WTC11 (cell line): Measurements from ENCODE around the gene C6orf132.

Source experiments
- CREM ChIP-seq: sonication (generic); formaldehyde crosslinking; IDR thresholded peaks from 2 replicates; pipeline ENCODE4 v1.8.1; 2022; ENCODE audit warnings: mild to moderate bottlenecking, missing genetic modification reagents, moderate library complexity
- CTCF ChIP-seq: fragments of 200-600 bp; IDR thresholded peaks from 2 replicates; pipeline ENCODE4 v1.8.0; 2022; ENCODE audit warnings: antibody characterized with exemption
- ESRRA ChIP-seq: sonication (generic); formaldehyde crosslinking; IDR thresholded peaks from 2 replicates; pipeline ENCODE4 v1.8.1; 2022; ENCODE audit warnings: mild to moderate bottlenecking, missing genetic modification reagents, borderline replicate concordance
- FOXJ3 ChIP-seq: sonication (generic); formaldehyde crosslinking; IDR thresholded peaks from 2 replicates; pipeline ENCODE4 v1.9.0; 2021; ENCODE audit warnings: missing genetic modification reagents, mild to moderate bottlenecking, borderline replicate concordance
- GABPB1 ChIP-seq: sonication (generic); formaldehyde crosslinking; IDR thresholded peaks from 2 replicates; pipeline ENCODE4 v1.8.1; 2023; ENCODE audit warnings: mild to moderate bottlenecking, missing genetic modification reagents
- MAX ChIP-seq: sonication (generic); formaldehyde crosslinking; IDR thresholded peaks from 2 replicates; pipeline ENCODE4 v1.8.0; 2022; ENCODE audit warnings: mild to moderate bottlenecking, missing genetic modification reagents
- SMAD3 ChIP-seq: sonication (generic); formaldehyde crosslinking; IDR thresholded peaks from 2 replicates; pipeline ENCODE4 v1.8.0; 2022; ENCODE audit warnings: missing genetic modification reagents, mild to moderate bottlenecking, borderline replicate concordance
- SMAD4 ChIP-seq: sonication (generic); formaldehyde crosslinking; IDR thresholded peaks from 2 replicates; pipeline ENCODE4 v1.8.0; 2022; ENCODE audit warnings: mild to moderate bottlenecking, missing genetic modification reagents
- SP1 ChIP-seq: sonication (generic); formaldehyde crosslinking; conservative IDR thresholded peaks from 2 replicates; pipeline ENCODE4 v1.8.1; 2022; ENCODE audit warnings: missing genetic modification reagents
- ZNF121 ChIP-seq: sonication (generic); formaldehyde crosslinking; IDR thresholded peaks from 2 replicates; pipeline ENCODE4 v1.8.0; 2023; ENCODE audit warnings: missing genetic modification reagents
- TF ChIP-seq, protein P1 (sequence below): fragments of 250-450 bp; sonication (Bioruptor Pico); IDR thresholded peaks from 2 replicates; pipeline ENCODE4 v1.8.0; 2021; ENCODE audit warnings: mild to moderate bottlenecking

DNA sequence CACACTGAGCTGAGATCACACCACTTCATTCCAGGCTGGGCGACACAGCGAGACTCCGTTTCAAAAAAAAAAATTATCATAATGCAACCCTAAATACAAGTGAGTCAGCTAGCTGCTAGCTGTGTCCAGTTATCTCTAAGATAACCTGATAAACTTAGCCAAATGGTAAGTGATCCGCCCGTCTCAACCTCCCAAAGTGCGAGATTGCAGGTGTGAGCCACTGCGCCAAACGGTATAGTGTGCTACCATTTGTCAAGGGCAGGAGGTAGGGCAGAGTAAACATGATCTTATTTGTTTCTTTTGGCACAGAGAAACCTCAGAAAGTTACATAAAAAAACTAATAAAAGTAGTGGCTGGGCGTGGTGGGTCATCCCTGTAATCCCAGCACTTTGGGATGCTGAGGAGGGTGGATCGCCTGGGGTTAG, 4.7 kb upstream of the C6orf132 start:
- TF ChIP-seq, protein P1, sequence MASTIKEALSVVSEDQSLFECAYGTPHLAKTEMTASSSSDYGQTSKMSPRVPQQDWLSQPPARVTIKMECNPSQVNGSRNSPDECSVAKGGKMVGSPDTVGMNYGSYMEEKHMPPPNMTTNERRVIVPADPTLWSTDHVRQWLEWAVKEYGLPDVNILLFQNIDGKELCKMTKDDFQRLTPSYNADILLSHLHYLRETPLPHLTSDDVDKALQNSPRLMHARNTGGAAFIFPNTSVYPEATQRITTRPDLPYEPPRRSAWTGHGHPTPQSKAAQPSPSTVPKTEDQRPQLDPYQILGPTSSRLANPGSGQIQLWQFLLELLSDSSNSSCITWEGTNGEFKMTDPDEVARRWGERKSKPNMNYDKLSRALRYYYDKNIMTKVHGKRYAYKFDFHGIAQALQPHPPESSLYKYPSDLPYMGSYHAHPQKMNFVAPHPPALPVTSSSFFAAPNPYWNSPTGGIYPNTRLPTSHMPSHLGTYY (CRISPR knock-in tag) = no peak
- TF ChIP-seq CTCF = no peak
- no peak for TF ChIP-seq ESRRA (CRISPR knock-in tag)
- TF ChIP-seq SP1 (CRISPR knock-in tag) = no peak
- TF ChIP-seq MAX (CRISPR knock-in tag) = no peak
- TF ChIP-seq GABPB1 (CRISPR knock-in tag) = no peak
- no peak for TF ChIP-seq CREM (CRISPR knock-in tag)
- no peak for TF ChIP-seq SMAD4 (CRISPR knock-in tag)
- TF ChIP-seq FOXJ3 (CRISPR knock-in tag) = no peak
- TF ChIP-seq ZNF121 = no peak
- no peak for TF ChIP-seq SMAD3 (CRISPR knock-in tag)
